Stimulated activated naive CD8-positive, alpha-beta T cell treated with anti-CD3 and anti-CD28 coated beads, Interleukin-15, amount 100 ng/mL, for 72 hours (primary cell): ENCODE data around the gene ANO1.

Experiments
- ATAC-seq: fragments of 150-1000 bp; cut with Tn5 transposase; 2 replicates; pipeline ENCODE4 v1.10.0; 2021; ENCODE audit warnings: mild to moderate bottlenecking, moderate library complexity
- DNase-seq, 2 donors: peaks; one replicate each; pipeline ENCODE4 v3.0.0; 2021 to 2022
- H3K27ac Mint-ChIP-seq, 2 donors: one replicate each; pipeline ENCODE4 v1.8.0; 2022; ENCODE audit warnings: mild to moderate bottlenecking in 2 of 2, mixed read lengths in 2 of 2, moderate library complexity in 2 of 2
- H3K27me3 Mint-ChIP-seq: one replicate; pipeline ENCODE4 v1.8.0; 2022; ENCODE audit warnings: mixed read lengths
- H3K4me1 Mint-ChIP-seq: one replicate; pipeline ENCODE4 v1.8.0; 2022; ENCODE audit warnings: mild to moderate bottlenecking, mixed read lengths
- H3K4me3 Mint-ChIP-seq, 2 donors: one replicate each; pipeline ENCODE4 v1.8.0; 2022; ENCODE audit warnings: mild to moderate bottlenecking in 2 of 2, mixed read lengths in 2 of 2, moderate library complexity in 1 of 2
- H3K9me3 Mint-ChIP-seq, 2 donors: one replicate each; pipeline ENCODE4 v1.8.0; 2022; ENCODE audit warnings: mixed read lengths in 2 of 2

The ANO1 gene

GRCh38 chr11:70040869-70041501 is 37.1 kb upstream of the ANO1 start:
- DNase-seq, result no peak
- H3K9me3 Mint-ChIP-seq, result peaks cover 26 to 44% of the 10 kb centered on the region in 2 donors
- peaks cover 22% of the 10 kb centered on the region for H3K27me3 Mint-ChIP-seq
- no peak for ATAC-seq
- no peak overlapping the region for H3K27ac Mint-ChIP-seq
- no peak overlapping the region for H3K4me3 Mint-ChIP-seq
- no peaks in the 10 kb centered on the region for H3K4me1 Mint-ChIP-seq

GRCh38 chr11:70043482-70043881 is 34.6 kb upstream of the ANO1 start:
- Mint-ChIP-seq H3K27me3 (peaks cover 19% of the 10 kb centered on the region), H3K27ac (no peak overlapping the region), H3K9me3 (peaks cover 20 to 25% of the 10 kb centered on the region in 2 donors), H3K4me1 (no peaks in the 10 kb centered on the region), H3K4me3 (no peak overlapping the region)
- no peak for ATAC-seq
- DNase-seq, result no peak

- no peak overlapping the region for H3K27ac Mint-ChIP-seq
- peaks cover 16 to 20% of the 10 kb centered on the region in 2 donors for H3K9me3 Mint-ChIP-seq
- no peaks in the 10 kb centered on the region for H3K4me1 Mint-ChIP-seq
- DNase-seq, result no peak
- H3K27me3 Mint-ChIP-seq, result peaks cover 39% of the 10 kb centered on the region
- ATAC-seq, result no peak
- H3K4me3 Mint-ChIP-seq, result no peak overlapping the region
These were observed 32.0 kb upstream of the ANO1 start for GRCh38 chr11:70046089-70046488.

GRCh38 chr11:70048279-70049024 is 29.7 kb upstream of the ANO1 start:
- DNase-seq, result no peak
- Mint-ChIP-seq H3K27me3 (peaks cover 55% of the 10 kb centered on the region), H3K4me3 (no peak overlapping the region), H3K27ac (no peak overlapping the region), H3K4me1 (no peaks in the 10 kb centered on the region), H3K9me3 (peaks cover 0 to 6% of the 10 kb centered on the region in 2 donors)
- ATAC-seq, result no peak

- no peaks in the 10 kb centered on the region for H3K4me1 Mint-ChIP-seq
- H3K4me3 Mint-ChIP-seq, result no peak overlapping the region
- ATAC-seq (no peak), DNase-seq (no peak)
- no peak overlapping the region for H3K27ac Mint-ChIP-seq
- H3K9me3 Mint-ChIP-seq, result peaks cover 0 to 6% of the 10 kb centered on the region in 2 donors
- H3K27me3 Mint-ChIP-seq, result peaks cover 61% of the 10 kb centered on the region
These were observed 29.1 kb upstream of the ANO1 start for GRCh38 chr11:70049045-70049444.

GRCh38 chr11:70050243-70050642 is 27.9 kb upstream of the ANO1 start:
- DNase-seq (no peak), ATAC-seq (no peak)
- H3K27me3 Mint-ChIP-seq, result peaks cover 60% of the 10 kb centered on the region
- no peak overlapping the region for H3K27ac Mint-ChIP-seq
- no peaks in the 10 kb centered on the region for H3K4me1 Mint-ChIP-seq
- H3K9me3 Mint-ChIP-seq, result peaks cover 0 to 6% of the 10 kb centered on the region in 2 donors
- H3K4me3 Mint-ChIP-seq, result no peak overlapping the region

- Mint-ChIP-seq H3K27ac (no peak overlapping the region), H3K27me3 (peaks cover 64% of the 10 kb centered on the region), H3K4me1 (no peaks in the 10 kb centered on the region), H3K9me3 (peaks cover 18 to 22% of the 10 kb centered on the region in 2 donors), H3K4me3 (no peak overlapping the region)
- no peak for DNase-seq
- ATAC-seq, result no peak
These were observed 24.1 kb upstream of the ANO1 start for GRCh38 chr11:70054004-70054403.

GRCh38 chr11:70055444-70055843 is 22.7 kb upstream of the ANO1 start:
- Mint-ChIP-seq H3K27me3 (peaks cover 49% of the 10 kb centered on the region), H3K27ac (no peak overlapping the region), H3K9me3 (peaks cover 18 to 22% of the 10 kb centered on the region in 2 donors), H3K4me3 (no peak overlapping the region), H3K4me1 (no peaks in the 10 kb centered on the region)
- DNase-seq (no peak), ATAC-seq (no peak)

GRCh38 chr11:70057080-70057479 is 21.0 kb upstream of the ANO1 start:
- Mint-ChIP-seq H3K27me3 (peaks cover 43% of the 10 kb centered on the region), H3K4me3 (no peak overlapping the region), H3K27ac (no peak overlapping the region), H3K4me1 (no peaks in the 10 kb centered on the region), H3K9me3 (peaks cover 18 to 22% of the 10 kb centered on the region in 2 donors)
- ATAC-seq, result no peak
- DNase-seq, result no peak

- no peak for ATAC-seq
- Mint-ChIP-seq H3K4me1 (no peaks in the 10 kb centered on the region), H3K27ac (no peak overlapping the region), H3K9me3 (peaks cover 18 to 22% of the 10 kb centered on the region in 2 donors), H3K27me3 (peaks cover 29% of the 10 kb centered on the region), H3K4me3 (no peak overlapping the region)
- DNase-seq, result no peak
These were observed 18.1 kb upstream of the ANO1 start for GRCh38 chr11:70059971-70060370.

GRCh38 chr11:70060611-70061293 is 17.4 kb upstream of the ANO1 start:
- ATAC-seq (no peak), DNase-seq (no peak)
- H3K4me3 Mint-ChIP-seq, result no peak overlapping the region
- H3K9me3 Mint-ChIP-seq, result peaks cover 18 to 20% of the 10 kb centered on the region in 2 donors
- peaks cover 37% of the 10 kb centered on the region for H3K27me3 Mint-ChIP-seq
- H3K4me1 Mint-ChIP-seq, result no peaks in the 10 kb centered on the region
- H3K27ac Mint-ChIP-seq, result no peak overlapping the region

GRCh38 chr11:70061734-70062133 is 16.4 kb upstream of the ANO1 start:
- H3K4me1 Mint-ChIP-seq, result no peaks in the 10 kb centered on the region
- no peak overlapping the region for H3K27ac Mint-ChIP-seq
- H3K27me3 Mint-ChIP-seq, result peaks cover 39% of the 10 kb centered on the region
- no peak for ATAC-seq
- no peak for DNase-seq
- H3K9me3 Mint-ChIP-seq, result peaks cover 11 to 16% of the 10 kb centered on the region in 2 donors
- no peak overlapping the region for H3K4me3 Mint-ChIP-seq

GRCh38 chr11:70063121-70063520 is 15.0 kb upstream of the ANO1 start:
- H3K4me1 Mint-ChIP-seq, result no peaks in the 10 kb centered on the region
- H3K27me3 Mint-ChIP-seq, result peaks cover 38% of the 10 kb centered on the region
- H3K4me3 Mint-ChIP-seq, result no peak overlapping the region
- DNase-seq (no peak), ATAC-seq (no peak)
- peaks cover 0 to 2% of the 10 kb centered on the region in 2 donors for H3K9me3 Mint-ChIP-seq
- H3K27ac Mint-ChIP-seq, result no peak overlapping the region

GRCh38 chr11:70063555-70063954 is 14.6 kb upstream of the ANO1 start:
- peak overlapping the region in 1 of 2 donors; percentile 48 for H3K27ac Mint-ChIP-seq

GRCh38 chr11:70064008-70064725 is 13.9 kb upstream of the ANO1 start:
- Mint-ChIP-seq H3K27ac (peak overlapping the region in 1 of 2 donors; percentile 48), H3K27me3 (peaks cover 44% of the 10 kb centered on the region), H3K9me3 (no peaks in the 10 kb centered on the region), H3K4me1 (no peaks in the 10 kb centered on the region), H3K4me3 (no peak overlapping the region)
- ATAC-seq (no peak), DNase-seq (no peak)

More at GRCh38 chr11:70063555-70063954, 14.6 kb upstream of the ANO1 start:
- Mint-ChIP-seq H3K27me3 (peaks cover 38% of the 10 kb centered on the region), H3K4me1 (no peaks in the 10 kb centered on the region), H3K4me3 (no peak overlapping the region), H3K9me3 (no peaks in the 10 kb centered on the region)
- ATAC-seq (no peak), DNase-seq (no peak)
